Measurements from ENCODE around the gene CSTPP1.
"Not testable (repeated sequence)": the region's sequence is repeated elsewhere in the genome, so short reads cannot be mapped to it uniquely, and the experiment has no call there.

CSTPP1 gene

GRCh38 chr11:47093541-47093940 is 157.0 kb downstream of the CSTPP1 start:
- H3K27ac ChIP-seq (replicated peaks; ENCODE audit: low read length) = no peak overlapping the region
- H3K4me3 ChIP-seq (ENCODE audit: low read length in 2 of 2) = no peak overlapping the region
- H2BK5ac ChIP-seq (ENCODE audit: low read length) = no peak overlapping the region
- no peak overlapping the region for H3K18ac ChIP-seq (ENCODE audit: low read length)
- H2AK5ac ChIP-seq (ENCODE audit: low read depth, low read length) = no peak overlapping the region
- no peaks in the 10 kb centered on the region for H3K36me3 ChIP-seq (replicated peaks in 1 of 2; ENCODE audit: control insufficient read depth in 2 of 2, insufficient read depth in 2 of 2, low read length in 2 of 2)
- no peak overlapping the region for H4K8ac ChIP-seq (ENCODE audit: low read depth, low read length)
- no CpG with 5 or more reads among the region's 2 CpGs for WGBS, 2 donors (ENCODE audit: extremely low coverage in 2 of 2, insufficient read length in 2 of 2, insufficient replicate concordance in 1 of 2)
- no peaks in the 10 kb centered on the region for H3K4me1 ChIP-seq (ENCODE audit: control insufficient read depth in 2 of 2, insufficient read depth in 1 of 2, low read depth in 1 of 2, low read length in 2 of 2)
- no peak overlapping the region for H2AFZ ChIP-seq (ENCODE audit: low read length)
- H2BK15ac ChIP-seq (ENCODE audit: low read length) = no peak overlapping the region
- no peak overlapping the region for H3K9ac ChIP-seq (ENCODE audit: low read depth, low read length, poor library complexity)
- no peak overlapping the region for H2BK120ac ChIP-seq (ENCODE audit: low read depth, low read length)
- no peak for DNase-seq (ENCODE audit: low spot score)
- H3K9me3 ChIP-seq (replicated peaks in 1 of 2; ENCODE audit: control insufficient read depth in 2 of 2, insufficient read depth in 1 of 2, low read depth in 1 of 2, low read length in 2 of 2) = peaks cover 2 to 4% of the 10 kb centered on the region in 2 donors
- no peak overlapping the region for H3K4me2 ChIP-seq (ENCODE audit: insufficient read depth, low read length, poor library complexity, severe bottlenecking)
- no peaks in the 10 kb centered on the region for H3K79me1 ChIP-seq (ENCODE audit: low read depth, low read length)
- no peak overlapping the region for H3K4ac ChIP-seq (ENCODE audit: low read length)
- no peak overlapping the region for H3K23ac ChIP-seq (ENCODE audit: low read depth, low read length, poor library complexity)
- no peak overlapping the region for H4K91ac ChIP-seq (ENCODE audit: low read depth, low read length, poor library complexity)
- no peaks in the 10 kb centered on the region for H3K27me3 ChIP-seq (ENCODE audit: control insufficient read depth in 3 of 3, insufficient read depth in 3 of 3, low read depth in 1 of 3, low read length in 3 of 3)
- no peak overlapping the region for H2BK12ac ChIP-seq (ENCODE audit: low read length)
- no peak overlapping the region for H3K14ac ChIP-seq (ENCODE audit: low read length)

- H3K4me3 ChIP-seq (ENCODE audit: low read length in 2 of 2); H3K27me3 ChIP-seq (ENCODE audit: control insufficient read depth in 3 of 3, insufficient read depth in 3 of 3, low read depth in 1 of 3, low read length in 3 of 3); H4K91ac ChIP-seq (ENCODE audit: low read depth, low read length, poor library complexity); H2BK12ac ChIP-seq (ENCODE audit: low read length); H3K18ac ChIP-seq (ENCODE audit: low read length); H3K79me1 ChIP-seq (ENCODE audit: low read depth, low read length); H3K4me2 ChIP-seq (ENCODE audit: insufficient read depth, low read length, poor library complexity, severe bottlenecking); H2BK120ac ChIP-seq (ENCODE audit: low read depth, low read length); H2AK5ac ChIP-seq (ENCODE audit: low read depth, low read length); H3K36me3 ChIP-seq (replicated peaks in 1 of 2; ENCODE audit: control insufficient read depth in 2 of 2, insufficient read depth in 2 of 2, low read length in 2 of 2); DNase-seq (ENCODE audit: low spot score); H3K4ac ChIP-seq (ENCODE audit: low read length); H3K9ac ChIP-seq (ENCODE audit: low read depth, low read length, poor library complexity); H4K8ac ChIP-seq (ENCODE audit: low read depth, low read length); H3K14ac ChIP-seq (ENCODE audit: low read length); H3K23ac ChIP-seq (ENCODE audit: low read depth, low read length, poor library complexity); H2BK5ac ChIP-seq (ENCODE audit: low read length); H2AFZ ChIP-seq (ENCODE audit: low read length); H3K27ac ChIP-seq (replicated peaks; ENCODE audit: low read length); H3K9me3 ChIP-seq (replicated peaks in 1 of 2; ENCODE audit: control insufficient read depth in 2 of 2, insufficient read depth in 1 of 2, low read depth in 1 of 2, low read length in 2 of 2); H2BK15ac ChIP-seq (ENCODE audit: low read length); H3K4me1 ChIP-seq (ENCODE audit: control insufficient read depth in 2 of 2, insufficient read depth in 1 of 2, low read depth in 1 of 2, low read length in 2 of 2): not testable (repeated sequence)
- no CpG with 5 or more reads among the region's 22 CpGs for WGBS, 2 donors (ENCODE audit: extremely low coverage in 2 of 2, insufficient read length in 2 of 2, insufficient replicate concordance in 1 of 2)
Observed at GRCh38 chr11:47096871-47097270, 160.3 kb downstream of the CSTPP1 start.

GRCh38 chr11:47098223-47098622 is 161.7 kb downstream of the CSTPP1 start:
- not testable (repeated sequence) for H4K91ac ChIP-seq (ENCODE audit: low read depth, low read length, poor library complexity); H3K14ac ChIP-seq (ENCODE audit: low read length); H3K4me2 ChIP-seq (ENCODE audit: insufficient read depth, low read length, poor library complexity, severe bottlenecking); H4K8ac ChIP-seq (ENCODE audit: low read depth, low read length); H2AK5ac ChIP-seq (ENCODE audit: low read depth, low read length); H2BK12ac ChIP-seq (ENCODE audit: low read length); DNase-seq (ENCODE audit: low spot score); H2BK15ac ChIP-seq (ENCODE audit: low read length); H2BK120ac ChIP-seq (ENCODE audit: low read depth, low read length); H3K18ac ChIP-seq (ENCODE audit: low read length); H2BK5ac ChIP-seq (ENCODE audit: low read length); H3K79me1 ChIP-seq (ENCODE audit: low read depth, low read length); H2AFZ ChIP-seq (ENCODE audit: low read length); H3K4me1 ChIP-seq (ENCODE audit: control insufficient read depth in 2 of 2, insufficient read depth in 1 of 2, low read depth in 1 of 2, low read length in 2 of 2); H3K9ac ChIP-seq (ENCODE audit: low read depth, low read length, poor library complexity); H3K23ac ChIP-seq (ENCODE audit: low read depth, low read length, poor library complexity); H3K9me3 ChIP-seq (replicated peaks in 1 of 2; ENCODE audit: control insufficient read depth in 2 of 2, insufficient read depth in 1 of 2, low read depth in 1 of 2, low read length in 2 of 2); H3K4ac ChIP-seq (ENCODE audit: low read length); H3K4me3 ChIP-seq (ENCODE audit: low read length in 2 of 2); H3K27me3 ChIP-seq (ENCODE audit: control insufficient read depth in 3 of 3, insufficient read depth in 3 of 3, low read depth in 1 of 3, low read length in 3 of 3); H3K36me3 ChIP-seq (replicated peaks in 1 of 2; ENCODE audit: control insufficient read depth in 2 of 2, insufficient read depth in 2 of 2, low read length in 2 of 2)
- WGBS, 2 donors (ENCODE audit: extremely low coverage in 2 of 2, insufficient read length in 2 of 2, insufficient replicate concordance in 1 of 2) = no CpG with 5 or more reads among the region's 3 CpGs
- peak overlapping the region; percentile 75 for H3K27ac ChIP-seq (replicated peaks; ENCODE audit: low read length)

- no CpG with 5 or more reads among the region's 3 CpGs for WGBS, 2 donors (ENCODE audit: extremely low coverage in 2 of 2, insufficient read length in 2 of 2, insufficient replicate concordance in 1 of 2)
- no peak overlapping the region for H2BK5ac ChIP-seq (ENCODE audit: low read length)
- H2BK15ac ChIP-seq (ENCODE audit: low read length) = no peak overlapping the region
- peaks cover 4 to 10% of the 10 kb centered on the region in 2 donors for H3K4me1 ChIP-seq (ENCODE audit: control insufficient read depth in 2 of 2, insufficient read depth in 1 of 2, low read depth in 1 of 2, low read length in 2 of 2)
- H3K36me3 ChIP-seq (replicated peaks in 1 of 2; ENCODE audit: control insufficient read depth in 2 of 2, insufficient read depth in 2 of 2, low read length in 2 of 2) = no peaks in the 10 kb centered on the region
- H4K8ac ChIP-seq (ENCODE audit: low read depth, low read length) = no peak overlapping the region
- H3K27ac ChIP-seq (replicated peaks; ENCODE audit: low read length) = no peak overlapping the region
- H3K4me3 ChIP-seq (ENCODE audit: low read length in 2 of 2) = no peak overlapping the region
- H3K27me3 ChIP-seq (ENCODE audit: control insufficient read depth in 3 of 3, insufficient read depth in 3 of 3, low read depth in 1 of 3, low read length in 3 of 3) = no peaks in the 10 kb centered on the region
- no peaks in the 10 kb centered on the region for H3K79me1 ChIP-seq (ENCODE audit: low read depth, low read length)
- no peak overlapping the region for H3K9ac ChIP-seq (ENCODE audit: low read depth, low read length, poor library complexity)
- H3K9me3 ChIP-seq (replicated peaks in 1 of 2; ENCODE audit: control insufficient read depth in 2 of 2, insufficient read depth in 1 of 2, low read depth in 1 of 2, low read length in 2 of 2) = peaks cover 0 to 2% of the 10 kb centered on the region in 2 donors
- no peak overlapping the region for H2AFZ ChIP-seq (ENCODE audit: low read length)
- no peak overlapping the region for H3K18ac ChIP-seq (ENCODE audit: low read length)
- H3K14ac ChIP-seq (ENCODE audit: low read length) = no peak overlapping the region
- no peak overlapping the region for H3K4me2 ChIP-seq (ENCODE audit: insufficient read depth, low read length, poor library complexity, severe bottlenecking)
- H3K4ac ChIP-seq (ENCODE audit: low read length) = no peak overlapping the region
- H2BK120ac ChIP-seq (ENCODE audit: low read depth, low read length) = no peak overlapping the region
- no peak overlapping the region for H3K23ac ChIP-seq (ENCODE audit: low read depth, low read length, poor library complexity)
- H2AK5ac ChIP-seq (ENCODE audit: low read depth, low read length) = no peak overlapping the region
- H2BK12ac ChIP-seq (ENCODE audit: low read length) = no peak overlapping the region
- no peak overlapping the region for H4K91ac ChIP-seq (ENCODE audit: low read depth, low read length, poor library complexity)
- no peak for DNase-seq (ENCODE audit: low spot score)
Observed at GRCh38 chr11:47099214-47099917, 162.8 kb downstream of the CSTPP1 start.

Measured in neuronal stem cell (in vitro differentiated cells).